ENCODE results near the gene IRF4. TPM values are rescaled to one million over a fixed set of nuclear protein-coding genes. Genes with fewer than 3 reads are reported as not detected.
A peak's percentile ranks its signal among the peaks of the same experiment; 100 is the strongest.

Gene IRF4
- total and polyA plus RNA-seq, 11 donors: 0.08 to 4.4 (median 0.30) TPM; not detected in 1

DNA sequence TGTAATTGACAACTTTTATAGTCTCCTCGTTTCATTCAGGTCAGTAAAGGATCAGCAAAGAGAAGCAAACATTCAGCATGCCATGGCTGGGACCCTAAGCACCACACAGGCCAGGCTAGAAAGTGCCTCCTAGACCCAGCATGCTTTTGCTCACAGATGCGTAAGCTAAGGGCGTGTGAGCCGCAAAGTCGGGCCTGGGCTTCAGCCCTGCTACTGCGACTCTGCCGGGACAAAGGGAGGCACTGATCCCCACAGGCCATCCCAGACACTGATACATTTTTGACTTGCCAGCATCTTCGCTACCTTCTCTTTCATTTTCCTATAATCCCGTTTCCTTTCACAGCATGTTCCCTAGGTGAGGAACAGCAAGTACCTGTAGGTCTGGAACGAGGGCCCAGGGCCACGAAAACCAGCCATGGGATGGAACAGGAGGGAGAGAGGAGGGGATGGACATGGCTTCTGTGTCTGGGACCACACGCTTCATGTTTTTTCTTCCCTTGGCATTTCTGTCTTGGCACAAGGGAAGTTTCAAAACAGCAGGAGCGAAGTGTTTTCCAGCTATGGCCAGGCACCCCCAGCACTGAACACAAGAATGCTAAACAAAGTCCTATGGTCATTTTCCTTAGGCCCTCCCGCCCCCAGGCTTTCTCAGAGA is 42.6 kb downstream of the IRF4 start:
- no peak for ATAC-seq
- Histone ChIP-seq H3K4me1 (peaks cover 0 to 9% (median 0%) of the 10 kb centered on the region in 12 donors), H3K4me3 (no peak overlapping the region), H3K27ac (no peak overlapping the region), H3K9me3 (no peaks in the 10 kb centered on the region), H3K36me3 (no peaks in the 10 kb centered on the region), H3K27me3 (peaks cover 0 to 6% (median 0%) of the 10 kb centered on the region in 9 donors)
- no peak for DNase-seq
- intact Hi-C loops (cut with DNase I): no loop called here
- WGBS, 4 donors: 80 to 92% (median 81%) methylated on average over 14 of the region's 14 CpGs
- no peak for TF ChIP-seq POLR2A (IDR thresholded peaks at IDR 0.05)
- TF ChIP-seq, protein P1, sequence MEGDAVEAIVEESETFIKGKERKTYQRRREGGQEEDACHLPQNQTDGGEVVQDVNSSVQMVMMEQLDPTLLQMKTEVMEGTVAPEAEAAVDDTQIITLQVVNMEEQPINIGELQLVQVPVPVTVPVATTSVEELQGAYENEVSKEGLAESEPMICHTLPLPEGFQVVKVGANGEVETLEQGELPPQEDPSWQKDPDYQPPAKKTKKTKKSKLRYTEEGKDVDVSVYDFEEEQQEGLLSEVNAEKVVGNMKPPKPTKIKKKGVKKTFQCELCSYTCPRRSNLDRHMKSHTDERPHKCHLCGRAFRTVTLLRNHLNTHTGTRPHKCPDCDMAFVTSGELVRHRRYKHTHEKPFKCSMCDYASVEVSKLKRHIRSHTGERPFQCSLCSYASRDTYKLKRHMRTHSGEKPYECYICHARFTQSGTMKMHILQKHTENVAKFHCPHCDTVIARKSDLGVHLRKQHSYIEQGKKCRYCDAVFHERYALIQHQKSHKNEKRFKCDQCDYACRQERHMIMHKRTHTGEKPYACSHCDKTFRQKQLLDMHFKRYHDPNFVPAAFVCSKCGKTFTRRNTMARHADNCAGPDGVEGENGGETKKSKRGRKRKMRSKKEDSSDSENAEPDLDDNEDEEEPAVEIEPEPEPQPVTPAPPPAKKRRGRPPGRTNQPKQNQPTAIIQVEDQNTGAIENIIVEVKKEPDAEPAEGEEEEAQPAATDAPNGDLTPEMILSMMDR (IDR thresholded peaks at IDR 0.05): no peak

DNA sequence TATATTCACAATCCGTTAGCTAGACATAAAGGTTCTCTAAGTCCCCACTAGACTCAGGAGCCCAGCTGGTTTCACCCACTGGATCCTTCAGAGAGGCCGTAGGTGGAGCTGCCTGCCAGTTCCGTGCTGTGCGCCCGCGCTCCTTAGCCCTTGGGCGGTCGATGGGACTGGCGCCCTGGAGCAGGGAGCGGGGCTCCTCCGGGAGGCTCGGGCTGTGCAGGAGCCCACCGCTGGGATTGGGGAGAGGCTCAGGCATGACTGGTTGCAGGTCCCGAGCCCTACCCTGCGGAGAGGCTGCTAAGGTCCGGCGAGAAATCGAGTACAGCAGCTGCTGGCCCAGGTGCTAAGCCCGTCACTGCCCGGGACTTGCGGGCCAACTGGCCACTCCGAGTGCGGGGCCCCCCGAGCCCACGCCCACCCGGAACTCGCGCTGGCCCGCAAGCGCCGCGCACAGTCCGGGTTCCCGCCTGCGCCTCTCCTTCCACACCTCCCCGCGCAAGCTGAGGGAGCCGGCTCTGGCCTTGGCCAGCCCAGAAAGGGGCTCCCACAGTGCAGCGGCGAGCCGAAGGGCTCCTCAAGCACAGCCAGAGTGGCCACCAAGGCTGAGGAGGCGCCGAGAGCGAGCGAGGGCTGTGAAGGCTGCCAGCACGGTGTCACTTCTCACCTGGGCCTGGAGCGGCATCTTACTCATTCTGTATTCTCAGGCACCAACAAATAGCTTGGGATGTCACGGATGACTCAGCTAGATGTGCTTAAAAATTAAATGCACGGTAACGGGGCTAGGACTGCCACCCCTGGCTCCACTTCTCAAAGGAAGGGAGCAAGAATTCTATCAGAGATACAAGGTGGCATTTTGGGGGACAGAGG is 44.1 kb downstream of the IRF4 start:
- peaks cover 0 to 12% (median 0%) of the 10 kb centered on the region in 12 donors for H3K4me1 ChIP-seq
- peaks cover 0 to 6% (median 0%) of the 10 kb centered on the region in 9 donors for H3K27me3 ChIP-seq
- TF ChIP-seq, protein P1 (IDR thresholded peaks at IDR 0.05): no peak
- TF ChIP-seq POLR2A (IDR thresholded peaks at IDR 0.05): no peak
- 92 to 96% (median 96%) methylated on average over 23 to 50 of the region's 50 CpGs for WGBS, 4 donors
- H3K27ac ChIP-seq: no peak overlapping the region
- no peak overlapping the region for H3K4me3 ChIP-seq
- no peaks in the 10 kb centered on the region for H3K9me3 ChIP-seq
- DNase-seq (peak in 1 of 5 donors; percentile 41), ATAC-seq (no peak)
- H3K36me3 ChIP-seq: no peaks in the 10 kb centered on the region
- intact Hi-C loops (cut with DNase I): no loop called here

DNA sequence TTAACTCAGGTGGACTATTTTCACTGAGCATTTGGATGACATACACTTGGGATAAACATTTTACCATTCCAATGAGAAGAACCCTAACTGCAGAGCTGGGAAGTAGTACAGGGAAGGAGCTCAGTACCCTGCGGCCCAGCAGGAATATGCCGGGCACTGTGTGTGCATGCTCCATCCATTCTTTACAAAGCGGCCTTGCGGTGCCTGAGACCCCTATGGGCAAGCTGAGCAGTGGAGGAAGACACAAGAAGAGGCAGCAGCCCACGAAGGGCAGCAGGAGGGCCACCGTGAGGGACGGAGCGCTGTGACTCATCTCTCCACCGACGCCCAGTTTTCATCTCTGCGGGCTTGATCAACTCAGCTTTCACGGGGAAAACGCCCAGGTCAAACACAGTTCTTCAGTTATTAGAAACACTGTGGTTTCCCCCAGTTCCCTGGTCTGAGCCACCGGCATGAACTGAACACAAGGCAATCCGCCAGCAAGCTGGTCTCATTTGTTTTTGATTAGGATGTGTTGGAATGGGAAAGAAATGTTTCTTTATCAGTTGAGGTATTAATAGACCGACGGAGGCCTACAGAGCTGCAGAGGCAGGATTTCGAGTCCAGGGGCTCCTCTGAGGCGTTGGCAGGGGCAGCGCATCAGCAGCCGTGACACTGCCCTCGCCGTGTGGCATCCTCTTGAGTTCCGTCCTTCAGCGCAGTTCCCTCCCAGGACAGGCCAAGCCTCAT is 44.9 kb downstream of the IRF4 start:
- H3K27ac ChIP-seq: peak overlapping the region in 1 of 12 donors; percentile 19
- intact Hi-C loops (cut with DNase I): no loop called here
- no peak for TF ChIP-seq POLR2A (IDR thresholded peaks at IDR 0.05)
- TF ChIP-seq, protein P1 (IDR thresholded peaks at IDR 0.05): no peak
- peaks cover 0 to 6% (median 0%) of the 10 kb centered on the region in 9 donors for H3K27me3 ChIP-seq
- WGBS, 4 donors: 63 to 71% (median 66%) methylated on average over 25 of the region's 25 CpGs
- no peak overlapping the region for H3K4me3 ChIP-seq
- H3K4me1 ChIP-seq: peaks cover 0 to 12% (median 0%) of the 10 kb centered on the region in 12 donors
- H3K36me3 ChIP-seq: no peaks in the 10 kb centered on the region
- H3K9me3 ChIP-seq: no peaks in the 10 kb centered on the region
- DNase-seq (peak in 2 of 5 donors; percentile 38 to 43), ATAC-seq (peak in 3 of 4 donors; percentile 35 to 46 (median 36))
